Measurements from ENCODE around the gene PLBD2. TPM values are rescaled to one million over a fixed set of nuclear protein-coding genes. Genes with fewer than 3 reads are reported as not detected.

Gene PLBD2
- total and polyA plus RNA-seq, 9 of the 15 experiments (the other 6 are each of a cell fraction or from before 2014, with no cell fraction given): 2.4 to 37.4 (median 6.0) TPM

- TF ChIP-seq L3MBTL2 (IDR thresholded peaks at IDR 0.05): peak; percentile 79
- 0 out of 2 replicates have a peak, but pooled peaks have one; percentile 12 for TF ChIP-seq CREB1 (IDR thresholded peaks at IDR 0.05)
- no peak for TF ChIP-seq CREB1 (CRISPR knock-in tag; IDR thresholded peaks at IDR 0.05)
- TF ChIP-seq SMARCA5 (IDR thresholded peaks at IDR 0.05): peak; percentile 95
- no peak for TF ChIP-seq ZNF436 (CRISPR knock-in tag; IDR thresholded peaks at IDR 0.05)
- TF ChIP-seq PTBP1 (IDR thresholded peaks at IDR 0.05; ENCODE audit: low read depth, low read length): 0 out of 2 replicates have a peak, but pooled peaks have one; percentile 64
- no peak for TF ChIP-seq ZNF445 (CRISPR knock-in tag; IDR thresholded peaks at IDR 0.05; ENCODE audit: low read depth)
- TF ChIP-seq TRIM28 (IDR thresholded peaks at IDR 0.05): no peak
- TF ChIP-seq, protein P1, sequence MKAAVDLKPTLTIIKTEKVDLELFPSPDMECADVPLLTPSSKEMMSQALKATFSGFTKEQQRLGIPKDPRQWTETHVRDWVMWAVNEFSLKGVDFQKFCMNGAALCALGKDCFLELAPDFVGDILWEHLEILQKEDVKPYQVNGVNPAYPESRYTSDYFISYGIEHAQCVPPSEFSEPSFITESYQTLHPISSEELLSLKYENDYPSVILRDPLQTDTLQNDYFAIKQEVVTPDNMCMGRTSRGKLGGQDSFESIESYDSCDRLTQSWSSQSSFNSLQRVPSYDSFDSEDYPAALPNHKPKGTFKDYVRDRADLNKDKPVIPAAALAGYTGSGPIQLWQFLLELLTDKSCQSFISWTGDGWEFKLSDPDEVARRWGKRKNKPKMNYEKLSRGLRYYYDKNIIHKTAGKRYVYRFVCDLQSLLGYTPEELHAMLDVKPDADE (conservative IDR thresholded peaks at IDR 0.05; ENCODE audit: control insufficient read depth, low read depth, low read length): no peak
- no peak for TF ChIP-seq POLR3G (IDR thresholded peaks at IDR 0.05; ENCODE audit: extremely low read depth, insufficient read length, insufficient replicate concordance)
- TF ChIP-seq HDAC1 (IDR thresholded peaks at IDR 0.05): 0 out of 4 replicates have a peak, but pooled peaks of 1 of the 2 experiments have one; percentile 44
- TF ChIP-seq, protein P2, sequence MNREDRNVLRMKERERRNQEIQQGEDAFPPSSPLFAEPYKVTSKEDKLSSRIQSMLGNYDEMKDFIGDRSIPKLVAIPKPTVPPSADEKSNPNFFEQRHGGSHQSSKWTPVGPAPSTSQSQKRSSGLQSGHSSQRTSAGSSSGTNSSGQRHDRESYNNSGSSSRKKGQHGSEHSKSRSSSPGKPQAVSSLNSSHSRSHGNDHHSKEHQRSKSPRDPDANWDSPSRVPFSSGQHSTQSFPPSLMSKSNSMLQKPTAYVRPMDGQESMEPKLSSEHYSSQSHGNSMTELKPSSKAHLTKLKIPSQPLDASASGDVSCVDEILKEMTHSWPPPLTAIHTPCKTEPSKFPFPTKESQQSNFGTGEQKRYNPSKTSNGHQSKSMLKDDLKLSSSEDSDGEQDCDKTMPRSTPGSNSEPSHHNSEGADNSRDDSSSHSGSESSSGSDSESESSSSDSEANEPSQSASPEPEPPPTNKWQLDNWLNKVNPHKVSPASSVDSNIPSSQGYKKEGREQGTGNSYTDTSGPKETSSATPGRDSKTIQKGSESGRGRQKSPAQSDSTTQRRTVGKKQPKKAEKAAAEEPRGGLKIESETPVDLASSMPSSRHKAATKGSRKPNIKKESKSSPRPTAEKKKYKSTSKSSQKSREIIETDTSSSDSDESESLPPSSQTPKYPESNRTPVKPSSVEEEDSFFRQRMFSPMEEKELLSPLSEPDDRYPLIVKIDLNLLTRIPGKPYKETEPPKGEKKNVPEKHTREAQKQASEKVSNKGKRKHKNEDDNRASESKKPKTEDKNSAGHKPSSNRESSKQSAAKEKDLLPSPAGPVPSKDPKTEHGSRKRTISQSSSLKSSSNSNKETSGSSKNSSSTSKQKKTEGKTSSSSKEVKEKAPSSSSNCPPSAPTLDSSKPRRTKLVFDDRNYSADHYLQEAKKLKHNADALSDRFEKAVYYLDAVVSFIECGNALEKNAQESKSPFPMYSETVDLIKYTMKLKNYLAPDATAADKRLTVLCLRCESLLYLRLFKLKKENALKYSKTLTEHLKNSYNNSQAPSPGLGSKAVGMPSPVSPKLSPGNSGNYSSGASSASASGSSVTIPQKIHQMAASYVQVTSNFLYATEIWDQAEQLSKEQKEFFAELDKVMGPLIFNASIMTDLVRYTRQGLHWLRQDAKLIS (CRISPR knock-in tag; IDR thresholded peaks at IDR 0.05): 0 out of 2 replicates have a peak, but pooled peaks have one; percentile 9
- TF ChIP-seq HNRNPK (IDR thresholded peaks at IDR 0.05; ENCODE audit: low read depth, low read length, poor library complexity, severe bottlenecking): no peak
- TF ChIP-seq COPS2 (conservative IDR thresholded peaks at IDR 0.05): no peak
- peak; percentile 98 for TF ChIP-seq PRDM10 (IDR thresholded peaks at IDR 0.05; ENCODE audit: partially characterized antibody)
- peak; percentile 90 for TF ChIP-seq BCOR (IDR thresholded peaks at IDR 0.05)
- no peak for TF ChIP-seq EP300 (IDR thresholded peaks at IDR 0.05; ENCODE audit: low read length)
- no peak for TF ChIP-seq TCF7L2 (IDR thresholded peaks at IDR 0.05; ENCODE audit: low read depth, low read length)
- TF ChIP-seq ZNF12 (CRISPR knock-in tag; IDR thresholded peaks at IDR 0.05): no peak
- TF ChIP-seq SLC30A9 (CRISPR knock-in tag; IDR thresholded peaks at IDR 0.05): no peak
Observed at GRCh38 chr12:113333877-113334785, 24.3 kb upstream of the PLBD2 start (continued).

Measured in K562 (cell line).